GM19452 (cell line): ENCODE results near the gene TUBGCP3.

Experiments used
- ATAC-seq: cut with Tn5 transposase; IDR thresholded peaks from one replicate; pipeline ENCODE4 v1.9.1; 2021; ENCODE audit not compliant: unreplicated experiment

TUBGCP3 gene

GRCh38 chr13:112483299-112483698 lies 104.7 kb downstream of the TUBGCP3 start:
- no peak for ATAC-seq

DNA sequence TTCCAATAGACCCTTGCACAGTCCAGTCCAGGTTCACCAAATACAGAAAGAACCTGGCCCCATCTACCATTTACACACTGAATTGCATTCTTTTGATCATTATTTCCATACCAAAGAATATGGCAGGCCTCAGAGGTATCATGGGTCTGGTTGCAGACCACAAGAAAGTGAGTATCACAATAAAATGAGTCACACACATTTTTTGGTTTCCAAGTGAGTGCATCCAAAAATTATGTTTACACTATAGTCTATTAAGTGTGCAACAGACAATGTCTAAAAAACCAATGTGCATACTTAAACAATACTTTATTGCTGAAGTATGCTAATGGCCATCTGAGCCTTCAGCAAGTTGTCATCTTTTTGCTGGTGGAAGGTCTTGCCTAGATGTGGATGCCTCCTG lies 106.5 kb downstream of the TUBGCP3 start:
- no peak for ATAC-seq

GRCh38 chr13:112479389-112479788 lies 108.6 kb downstream of the TUBGCP3 start:
- no peak for ATAC-seq

GRCh38 chr13:112477070-112477619 lies 110.8 kb downstream of the TUBGCP3 start:
- ATAC-seq, result no peak

DNA sequence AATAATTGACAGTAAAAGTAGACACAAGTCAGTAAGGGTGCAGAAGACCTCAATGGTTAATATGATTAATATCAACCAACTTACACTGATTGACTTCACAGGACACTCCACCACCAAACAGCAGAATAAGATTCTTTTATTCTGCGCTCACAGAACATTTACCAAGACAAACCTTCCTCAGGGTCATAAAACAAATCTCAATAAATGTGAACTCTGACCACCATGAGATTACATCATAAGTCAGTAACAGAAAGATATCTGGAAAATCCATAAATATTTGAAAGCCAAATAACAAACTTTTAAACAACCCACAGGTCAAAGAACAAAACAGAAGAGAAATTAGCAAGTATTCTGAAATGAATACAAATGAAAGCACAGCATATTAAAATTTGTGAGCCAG lies 112.1 kb downstream of the TUBGCP3 start:
- no peak for ATAC-seq

DNA sequence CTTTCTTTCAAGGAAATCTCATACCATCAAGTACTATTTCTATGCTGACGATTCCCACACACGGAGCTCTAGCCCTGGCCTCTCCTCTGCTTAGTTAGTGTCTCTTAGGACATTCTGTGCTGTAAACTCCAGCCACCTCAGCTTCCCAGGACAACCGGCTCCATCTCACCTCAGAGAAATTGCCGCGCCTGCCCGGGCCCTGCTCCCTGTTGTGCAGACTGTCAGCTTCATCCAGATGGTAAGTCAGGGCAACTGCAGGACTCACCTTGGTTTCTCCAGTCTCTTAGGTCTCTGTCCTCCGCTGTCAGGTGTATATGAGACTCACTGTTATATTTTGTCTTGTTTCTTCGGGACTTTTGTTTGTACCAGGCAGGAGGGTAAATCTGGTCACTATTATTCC lies 113.1 kb downstream of the TUBGCP3 start:
- no peak for ATAC-seq

DNA sequence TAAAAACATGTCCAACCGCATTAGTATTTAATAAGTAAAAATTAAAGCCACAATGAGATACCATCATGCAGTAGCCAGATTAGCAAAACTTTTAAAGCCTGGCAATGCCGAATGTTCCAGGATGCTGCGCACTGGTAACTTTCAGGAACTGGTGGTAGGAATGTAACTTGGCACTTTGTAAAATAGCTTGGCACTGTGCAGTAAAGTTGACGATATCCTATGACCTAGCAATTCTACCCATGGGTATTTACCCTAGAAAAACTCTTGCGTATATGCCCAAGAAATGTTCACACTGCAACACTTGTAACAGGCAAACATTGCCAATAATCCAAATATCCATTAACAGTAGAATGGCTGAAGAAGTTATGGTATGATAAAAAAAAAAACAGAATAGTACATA lies 114.1 kb downstream of the TUBGCP3 start:
- no peak for ATAC-seq

GRCh38 chr13:112469071-112469745 lies 118.7 kb downstream of the TUBGCP3 start:
- ATAC-seq, result no peak

GRCh38 chr13:112468069-112468468 lies 119.9 kb downstream of the TUBGCP3 start:
- no peak for ATAC-seq

- ATAC-seq, result no peak
These were observed 120.7 kb downstream of the TUBGCP3 start for GRCh38 chr13:112467236-112467635.

DNA sequence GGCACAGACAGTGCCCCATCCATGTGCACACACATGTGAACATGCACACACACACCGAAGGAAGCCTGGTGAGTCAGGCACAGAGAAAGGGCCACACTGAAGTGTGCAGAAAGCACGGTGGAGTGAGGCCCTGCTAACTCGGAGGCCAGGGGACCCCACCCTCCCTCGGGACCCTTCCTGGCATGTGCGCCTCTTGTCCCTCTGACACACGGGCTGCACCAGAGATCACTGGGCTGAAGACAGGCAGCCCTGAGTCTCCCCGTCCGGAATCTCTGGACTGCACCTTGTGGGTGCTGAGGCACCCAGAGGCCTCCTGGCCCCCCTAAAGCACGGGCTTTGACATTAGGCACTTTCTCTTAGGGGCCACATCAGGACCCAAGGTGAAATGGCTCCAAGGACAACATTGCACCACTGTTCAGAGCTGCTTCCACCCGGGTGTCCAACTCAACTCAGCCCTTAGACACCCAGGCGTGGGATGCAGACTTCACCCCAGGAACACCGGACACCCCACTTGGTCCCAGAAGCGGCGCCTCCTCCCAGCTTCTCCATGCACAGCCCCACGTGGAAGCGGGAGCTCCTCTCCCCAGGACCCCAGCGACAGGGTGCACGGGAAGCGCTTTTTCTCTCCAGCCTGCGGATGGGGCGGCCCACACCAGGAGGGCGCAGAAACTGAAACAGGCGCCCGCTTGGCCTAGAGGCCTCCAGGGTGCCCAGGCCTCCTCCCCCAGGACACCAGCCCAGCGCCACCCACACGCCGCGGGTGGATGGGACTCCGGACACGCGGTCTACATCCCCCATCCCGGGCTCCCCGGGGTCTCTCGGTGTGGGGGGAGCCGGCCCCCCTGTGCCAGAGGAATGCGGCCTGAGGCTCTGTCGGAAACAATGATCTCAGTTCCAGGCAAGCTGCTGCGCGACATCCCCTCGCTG lies 121.6 kb downstream of the TUBGCP3 start:
- ATAC-seq, result no peak

- ATAC-seq, result no peak
These were observed 122.5 kb downstream of the TUBGCP3 start for GRCh38 chr13:112465251-112466131.

DNA sequence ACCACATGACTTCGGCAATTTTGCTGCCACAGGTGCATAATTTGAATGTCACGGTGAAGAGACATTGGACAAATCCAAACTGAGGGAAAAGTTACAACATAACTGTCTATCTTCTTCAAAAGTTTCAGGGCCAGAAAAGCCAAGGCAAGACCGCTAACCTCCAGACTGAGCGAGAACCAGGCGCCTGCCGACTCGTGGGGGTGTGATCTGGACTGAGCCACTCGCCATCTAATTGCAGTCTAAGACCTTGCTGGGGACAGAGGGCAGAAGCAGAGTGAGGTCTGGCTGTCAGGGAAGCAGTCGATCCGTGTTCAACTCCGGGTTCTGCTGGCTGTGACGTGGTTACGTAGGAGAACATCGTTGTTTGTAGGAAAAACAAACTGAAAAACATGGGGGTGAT lies 123.2 kb downstream of the TUBGCP3 start:
- no peak for ATAC-seq

GRCh38 chr13:112462408-112462807 lies 125.5 kb downstream of the TUBGCP3 start:
- ATAC-seq, result no peak

GRCh38 chr13:112457485-112457884 lies 130.5 kb downstream of the TUBGCP3 start:
- no peak for ATAC-seq

DNA sequence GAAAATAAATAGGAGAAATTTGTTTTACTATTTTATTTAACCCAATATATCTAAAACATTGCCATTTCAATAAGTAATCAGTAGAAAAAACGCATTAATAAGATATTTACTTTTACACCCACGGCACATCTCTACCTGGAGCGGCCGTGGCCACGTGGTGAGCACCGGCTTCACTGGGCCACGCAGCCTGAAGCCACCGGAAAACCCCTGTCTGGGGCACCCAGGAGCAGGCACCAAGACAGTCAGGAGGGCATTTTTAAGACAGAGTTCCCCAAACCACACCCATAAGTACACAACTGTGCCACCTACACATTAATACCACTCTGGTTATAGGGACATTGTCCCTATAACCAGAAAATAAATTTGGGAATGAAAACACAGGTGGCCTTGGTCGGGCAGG lies 130.9 kb downstream of the TUBGCP3 start:
- ATAC-seq, result no peak

- ATAC-seq, result no peak
These were observed 131.6 kb downstream of the TUBGCP3 start for GRCh38 chr13:112456138-112457056.

- ATAC-seq, result no peak
These were observed 132.4 kb downstream of the TUBGCP3 start for GRCh38 chr13:112455476-112456059.

DNA sequence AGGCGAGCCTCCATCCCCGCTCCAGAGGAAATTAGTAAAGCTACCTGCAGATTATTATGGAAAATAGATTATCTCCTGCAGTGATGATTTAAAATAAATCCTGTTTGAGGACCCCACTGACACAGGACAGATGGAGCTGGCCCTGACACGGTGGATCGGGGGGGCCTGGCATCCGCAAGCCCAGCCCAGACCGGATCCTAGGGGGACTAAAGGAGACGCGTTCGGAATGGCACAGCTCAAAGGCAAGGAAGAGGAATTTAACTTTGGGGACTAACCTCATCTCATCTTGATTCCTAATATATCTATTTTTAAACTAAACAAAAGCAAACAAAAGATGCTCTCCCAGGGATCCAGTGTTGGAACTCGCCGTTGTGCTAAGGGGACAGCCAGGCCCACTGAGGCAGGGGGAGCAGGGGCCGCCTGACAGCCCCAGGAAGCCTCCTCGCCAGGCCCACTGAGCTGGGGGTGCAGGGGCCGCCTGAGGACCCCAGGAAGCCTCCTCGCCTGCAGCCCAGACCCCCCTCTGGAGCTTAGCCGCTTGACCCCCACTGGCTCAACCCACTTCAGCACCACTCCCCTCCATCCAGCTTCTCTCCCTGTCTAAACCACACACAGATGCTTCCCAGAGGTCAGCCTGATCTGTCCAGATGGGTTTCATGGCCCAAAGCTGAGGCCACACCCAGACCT lies 133.2 kb downstream of the TUBGCP3 start:
- no peak for ATAC-seq
